ENCODE results near the gene ZNF750.
A peak's percentile ranks its signal among the peaks of the same experiment; 100 is the strongest.

The ZNF750 gene

DNA sequence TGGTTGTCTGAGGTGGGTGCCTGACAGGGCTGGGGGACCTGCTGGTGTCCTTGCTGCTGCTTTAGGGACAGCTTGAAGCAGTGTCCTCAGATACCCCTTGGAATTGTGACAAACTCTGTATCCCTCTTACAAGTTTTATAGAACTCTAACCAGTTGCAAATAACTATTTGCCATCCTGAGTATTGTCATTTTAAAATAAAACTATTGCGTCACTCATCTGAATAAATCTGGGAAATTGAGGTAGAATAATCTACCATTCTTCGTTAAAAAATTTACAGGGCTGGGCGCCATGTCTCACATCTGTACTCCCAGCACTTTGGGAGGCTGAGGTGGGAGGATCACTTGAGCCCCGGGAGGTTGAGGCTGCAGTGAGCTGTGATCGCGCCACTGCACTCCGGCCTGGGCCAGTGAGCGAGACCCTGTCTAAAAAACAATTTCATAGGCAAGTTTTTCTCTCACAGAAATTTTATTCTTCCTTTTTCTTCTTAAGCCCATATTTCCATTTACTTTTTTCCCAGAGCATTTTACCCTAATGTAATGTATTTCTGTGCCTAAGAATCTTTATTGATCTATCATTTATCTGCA lies 14.2 kb downstream of the ZNF750 start:
- TF ChIP-seq, protein P1, sequence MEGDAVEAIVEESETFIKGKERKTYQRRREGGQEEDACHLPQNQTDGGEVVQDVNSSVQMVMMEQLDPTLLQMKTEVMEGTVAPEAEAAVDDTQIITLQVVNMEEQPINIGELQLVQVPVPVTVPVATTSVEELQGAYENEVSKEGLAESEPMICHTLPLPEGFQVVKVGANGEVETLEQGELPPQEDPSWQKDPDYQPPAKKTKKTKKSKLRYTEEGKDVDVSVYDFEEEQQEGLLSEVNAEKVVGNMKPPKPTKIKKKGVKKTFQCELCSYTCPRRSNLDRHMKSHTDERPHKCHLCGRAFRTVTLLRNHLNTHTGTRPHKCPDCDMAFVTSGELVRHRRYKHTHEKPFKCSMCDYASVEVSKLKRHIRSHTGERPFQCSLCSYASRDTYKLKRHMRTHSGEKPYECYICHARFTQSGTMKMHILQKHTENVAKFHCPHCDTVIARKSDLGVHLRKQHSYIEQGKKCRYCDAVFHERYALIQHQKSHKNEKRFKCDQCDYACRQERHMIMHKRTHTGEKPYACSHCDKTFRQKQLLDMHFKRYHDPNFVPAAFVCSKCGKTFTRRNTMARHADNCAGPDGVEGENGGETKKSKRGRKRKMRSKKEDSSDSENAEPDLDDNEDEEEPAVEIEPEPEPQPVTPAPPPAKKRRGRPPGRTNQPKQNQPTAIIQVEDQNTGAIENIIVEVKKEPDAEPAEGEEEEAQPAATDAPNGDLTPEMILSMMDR (IDR thresholded peaks at IDR 0.05; ENCODE audit: borderline replicate concordance, insufficient read depth, low read depth, low read length), result no peak
- H3K4me3 ChIP-seq (ENCODE audit: low read depth, low read length), result no peak overlapping the region

DNA sequence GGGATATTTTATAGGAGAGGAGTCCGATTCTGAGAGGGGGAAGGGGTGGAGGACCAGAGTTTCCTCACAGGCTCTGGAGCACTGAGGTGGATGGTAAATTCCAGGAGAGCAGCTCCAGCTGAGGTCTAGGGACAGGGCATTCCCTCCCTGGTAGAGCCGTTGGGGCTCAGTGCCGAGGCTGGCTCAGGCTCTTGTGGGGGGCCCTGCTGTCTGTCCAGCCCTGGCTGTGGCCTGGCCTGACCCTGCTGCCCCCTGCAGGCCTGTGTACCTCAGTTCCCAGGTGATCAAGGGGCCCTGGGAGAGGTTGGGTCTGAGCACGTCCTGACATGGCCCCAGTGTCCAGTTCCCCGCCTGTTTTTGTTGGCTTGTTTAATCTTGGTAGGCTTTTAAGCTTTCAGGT lies 16.8 kb downstream of the ZNF750 start:
- H3K4me3 ChIP-seq (ENCODE audit: low read depth, low read length), result no peak overlapping the region
- TF ChIP-seq, protein P1 (IDR thresholded peaks at IDR 0.05; ENCODE audit: borderline replicate concordance, insufficient read depth, low read depth, low read length), result peak; percentile 39; the same call in 1 of the 2 replicates

DNA sequence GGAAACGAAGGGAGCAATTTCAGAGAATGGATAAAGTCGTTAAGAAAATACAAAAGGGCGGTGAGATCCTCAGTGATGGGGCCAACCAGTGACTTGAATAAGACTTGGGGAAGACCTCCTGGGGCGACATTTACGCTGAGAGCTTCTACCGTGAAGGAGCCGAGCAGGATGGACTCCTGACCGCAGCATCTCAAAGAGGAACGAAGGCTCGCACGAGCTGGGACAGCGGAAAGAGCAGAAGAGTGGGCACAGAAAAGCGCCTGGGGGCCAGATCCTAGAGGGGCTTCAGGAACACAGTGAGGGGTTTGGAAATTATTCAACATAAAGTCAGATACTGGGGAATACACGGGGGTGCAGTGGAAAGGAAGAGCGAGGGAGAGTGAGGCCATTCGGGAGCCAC lies 17.5 kb downstream of the ZNF750 start:
- no peak overlapping the region for H3K4me3 ChIP-seq (ENCODE audit: low read depth, low read length)
- TF ChIP-seq, protein P1 (IDR thresholded peaks at IDR 0.05; ENCODE audit: borderline replicate concordance, insufficient read depth, low read depth, low read length), result no peak

DNA sequence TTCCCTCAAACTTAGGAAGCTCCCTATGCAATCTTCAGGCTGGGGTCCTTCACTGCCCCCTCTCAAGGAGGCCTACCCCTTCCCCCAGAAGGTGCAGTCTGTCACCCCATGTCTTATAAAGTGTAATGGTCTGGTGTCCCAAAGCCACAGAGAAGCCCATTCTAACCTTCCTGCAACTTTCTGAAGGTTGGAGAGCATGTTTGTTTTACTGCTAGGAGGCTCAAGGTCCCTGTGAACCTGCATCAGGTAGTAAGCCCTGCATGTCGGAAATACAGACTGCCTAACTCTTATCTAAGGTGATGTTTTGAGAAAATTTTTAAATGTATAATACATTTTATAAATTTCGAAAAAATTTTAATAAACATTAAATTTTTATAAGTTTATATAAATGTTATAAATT lies 18.3 kb downstream of the ZNF750 start:
- TF ChIP-seq, protein P1 (IDR thresholded peaks at IDR 0.05; ENCODE audit: borderline replicate concordance, insufficient read depth, low read depth, low read length), result no peak
- H3K4me3 ChIP-seq (ENCODE audit: low read depth, low read length), result no peak overlapping the region

DNA sequence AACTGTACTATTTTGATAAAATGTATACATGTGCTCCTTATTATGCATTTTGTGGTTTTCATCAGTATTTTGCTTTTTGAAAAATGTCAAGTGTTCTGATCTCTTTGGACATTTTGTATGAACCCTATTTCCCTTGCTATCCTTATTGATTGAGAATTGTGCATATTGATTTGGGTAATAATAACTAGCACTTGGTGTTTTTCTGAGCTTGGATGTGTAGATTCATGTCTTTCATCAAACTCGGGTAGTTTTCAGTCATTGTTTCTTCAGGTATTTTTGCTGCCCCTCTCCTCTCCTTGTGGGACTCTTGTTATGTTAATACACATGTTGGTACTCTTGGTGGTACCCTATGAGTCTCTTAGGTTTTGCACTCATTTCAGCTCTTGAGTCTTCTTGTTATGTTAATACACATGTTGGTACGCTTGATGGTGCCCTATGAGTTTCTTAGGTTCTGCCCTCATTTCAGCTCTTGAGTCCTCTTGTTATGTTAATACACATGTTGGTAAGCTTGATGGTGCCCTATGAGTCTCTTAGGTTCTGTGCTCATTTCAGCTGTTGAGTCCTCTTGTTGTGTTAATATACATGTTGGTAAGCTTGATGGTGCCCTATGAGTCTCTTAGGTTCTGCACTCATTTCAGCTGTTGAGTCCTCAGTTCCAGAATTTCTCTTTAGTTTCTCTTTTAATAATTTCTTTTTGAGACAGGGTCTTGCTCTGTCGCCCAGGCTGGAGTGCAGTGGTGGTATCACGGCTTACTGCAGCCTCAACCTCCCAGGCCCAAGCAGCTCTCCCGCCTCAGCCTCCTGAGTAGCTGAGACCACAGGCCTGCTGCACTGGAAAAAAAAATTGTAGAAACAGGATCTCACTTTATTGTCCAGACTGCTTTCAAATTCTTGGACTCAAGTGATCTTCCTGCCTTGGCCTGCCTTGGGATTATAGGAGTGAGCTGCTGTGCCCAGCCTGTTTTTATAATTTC lies 19.3 kb downstream of the ZNF750 start:
- TF ChIP-seq, protein P1 (IDR thresholded peaks at IDR 0.05; ENCODE audit: borderline replicate concordance, insufficient read depth, low read depth, low read length), result no peak
- H3K4me3 ChIP-seq (ENCODE audit: low read depth, low read length), result no peak overlapping the region

DNA sequence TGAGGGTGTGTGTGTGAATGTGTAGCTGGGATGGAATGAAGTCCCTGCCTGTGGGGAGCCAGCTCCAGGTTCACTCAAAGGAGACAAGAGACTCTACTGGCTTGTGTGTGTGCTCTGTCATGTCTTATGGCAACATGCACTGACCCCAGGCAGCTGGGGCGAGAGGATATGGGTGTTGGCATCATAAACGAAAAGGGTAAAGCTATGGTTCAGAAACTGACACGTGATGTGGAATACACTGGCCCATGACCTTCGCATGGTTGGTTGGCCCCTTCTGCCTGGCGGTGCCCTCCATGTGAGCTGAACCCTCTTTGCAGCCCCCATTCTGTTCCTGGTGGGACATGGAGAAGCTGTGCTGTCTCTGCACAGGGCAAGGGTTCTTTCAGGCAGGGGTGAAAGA lies 21.9 kb downstream of the ZNF750 start:
- TF ChIP-seq, protein P1 (IDR thresholded peaks at IDR 0.05; ENCODE audit: borderline replicate concordance, insufficient read depth, low read depth, low read length), result no peak
- H3K4me3 ChIP-seq (ENCODE audit: low read depth, low read length), result no peak overlapping the region
